Gastroesophageal sphincter (tissue), 4 donors: ENCODE results near the gene GNB1. TPM values are rescaled to one million over a fixed set of nuclear protein-coding genes. Genes with fewer than 3 reads are reported as not detected.

Experiments used
- ATAC-seq: fragments of 150-250 bp; one replicate; pipeline ENCODE4 v1.9.1; 2016; ENCODE audit warnings: mild to moderate bottlenecking, moderate library complexity
- H3K27ac ChIP-seq, 4 donors: fragments of 200-600 bp; sonication (generic) in 3 of 4; 1 replicate in 3 of 4; 2 replicates in 1 of 4; pipeline ENCODE4 v1.5.1; 2016 to 2019
- H3K27me3 ChIP-seq: fragments of 200-600 bp; sonication (generic); one replicate; pipeline ENCODE4 v1.5.1; 2019
- H3K36me3 ChIP-seq, 2 donors: fragments of 200-600 bp; sonication (generic); one replicate each; pipeline ENCODE4 v1.5.1; 2019; ENCODE audit warnings: control low read depth in 1 of 2
- H3K4me1 ChIP-seq, 3 donors: fragments of 200-600 bp; sonication (generic); 1 replicate in 2 of 3; 2 replicates in 1 of 3; pipeline ENCODE4 v1.5.1; 2016 to 2019; ENCODE audit warnings: control low read depth in 2 of 3
- H3K4me3 ChIP-seq, 2 donors: fragments of 200-600 bp; sonication (generic); one replicate each; pipeline ENCODE4 v1.5.1; 2019; ENCODE audit warnings: mild to moderate bottlenecking in 1 of 2, moderate library complexity in 1 of 2
- H3K9me3 ChIP-seq, 3 donors: fragments of 200-600 bp; sonication (generic); one replicate each; pipeline ENCODE4 v1.5.1; 2017 to 2019; ENCODE audit warnings: control low read depth in 2 of 3
- CTCF ChIP-seq, 4 experiments: fragments of 200-600 bp in 2 of 4; fragments of 450-650 bp in 2 of 4; sonication (generic) in 1 of 4; IDR thresholded peaks; one replicate each; pipeline ENCODE4 v1.5.1; 2017 to 2019; ENCODE audit warnings: antibody characterized with exemption in 4 of 4, mild to moderate bottlenecking in 2 of 4, moderate library complexity in 2 of 4
- EP300 ChIP-seq: sonication (generic); formaldehyde crosslinking; IDR thresholded peaks from one replicate; pipeline ENCODE4 v1.6.1; 2017; ENCODE audit warnings: antibody characterized with exemption, mild to moderate bottlenecking
- POLR2A ChIP-seq, 2 donors: fragments of 450-650 bp; IDR thresholded peaks; one replicate each; pipeline ENCODE4 v1.6.1; 2017; ENCODE audit warnings: antibody characterized with exemption in 2 of 2, mild to moderate bottlenecking in 2 of 2, moderate library complexity in 1 of 2
- POLR2AphosphoS5 ChIP-seq: sonication (generic); formaldehyde crosslinking; IDR thresholded peaks from one replicate; pipeline ENCODE4 v1.6.1; 2017; ENCODE audit warnings: antibody characterized with exemption
- WGBS, 2 donors: methylation state at CpG; one replicate each; pipeline ENCODE4 v1.1.5; 2018; ENCODE audit warnings: low coverage in 1 of 2; 5-methylcytosine and 5-hydroxymethylcytosine counted together
- total RNA-seq, 4 donors: library from RNA; depleted of rRNA; stranded (reverse); fragments of >200 nt; gene quantifications; one replicate each; pipeline ENCODE4 v1.1.0, GENCODE V29; 2016

The GNB1 gene
- total RNA-seq, 4 donors from 2014 or later = 129 to 175 (median 136) TPM

DNA sequence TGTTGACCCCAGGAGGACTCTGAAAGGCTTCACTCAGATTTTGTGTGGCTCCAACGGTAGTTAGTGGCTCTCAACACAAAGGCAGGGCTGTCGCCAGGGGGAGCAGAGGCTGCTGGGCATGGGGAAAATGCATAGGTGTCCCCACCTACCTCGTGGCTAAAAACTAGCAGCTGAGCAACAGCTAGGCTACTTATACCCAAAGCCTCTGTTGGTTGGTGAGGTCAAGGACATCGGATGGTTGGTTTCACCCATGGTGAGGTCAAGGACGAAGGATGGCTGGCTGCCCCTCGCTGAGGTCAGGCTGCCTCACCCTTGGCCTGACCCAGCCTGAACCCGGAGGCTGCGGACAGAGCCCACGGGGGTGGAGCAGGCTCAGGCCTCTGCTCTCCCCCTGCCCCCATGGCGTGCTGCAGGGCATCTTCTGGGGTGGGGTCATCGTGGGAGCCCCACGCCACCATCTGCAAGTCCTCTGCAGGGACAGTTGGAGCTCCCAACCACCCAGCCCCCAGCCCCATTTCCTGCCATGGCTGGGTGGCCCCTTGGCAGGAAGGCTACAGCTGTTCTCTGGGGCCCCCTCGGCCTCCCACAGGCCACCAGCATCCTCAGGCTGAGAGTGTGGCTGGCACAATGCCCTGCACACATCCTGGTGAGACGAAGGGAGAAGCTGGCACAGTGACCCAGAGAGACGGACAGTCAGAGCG is 8.5 kb upstream of the GNB1 start:
- Histone ChIP-seq H3K4me1 (peaks cover 0 to 12% (median 8%) of the 10 kb centered on the region in 3 donors), H3K36me3 (no peaks in the 10 kb centered on the region), H3K4me3 (no peak overlapping the region), H3K27me3 (peaks cover 38% of the 10 kb centered on the region), H3K27ac (no peak overlapping the region), H3K9me3 (no peaks in the 10 kb centered on the region)
- TF ChIP-seq POLR2A (IDR thresholded peaks at IDR 0.05) = no peak
- TF ChIP-seq EP300 = no peak
- TF ChIP-seq CTCF (IDR thresholded peaks at IDR 0.05) = no peak
- no peak for TF ChIP-seq POLR2AphosphoS5
- ATAC-seq = no peak
- WGBS, 2 donors = no CpG with 5 or more reads among the region's 16 CpGs

DNA sequence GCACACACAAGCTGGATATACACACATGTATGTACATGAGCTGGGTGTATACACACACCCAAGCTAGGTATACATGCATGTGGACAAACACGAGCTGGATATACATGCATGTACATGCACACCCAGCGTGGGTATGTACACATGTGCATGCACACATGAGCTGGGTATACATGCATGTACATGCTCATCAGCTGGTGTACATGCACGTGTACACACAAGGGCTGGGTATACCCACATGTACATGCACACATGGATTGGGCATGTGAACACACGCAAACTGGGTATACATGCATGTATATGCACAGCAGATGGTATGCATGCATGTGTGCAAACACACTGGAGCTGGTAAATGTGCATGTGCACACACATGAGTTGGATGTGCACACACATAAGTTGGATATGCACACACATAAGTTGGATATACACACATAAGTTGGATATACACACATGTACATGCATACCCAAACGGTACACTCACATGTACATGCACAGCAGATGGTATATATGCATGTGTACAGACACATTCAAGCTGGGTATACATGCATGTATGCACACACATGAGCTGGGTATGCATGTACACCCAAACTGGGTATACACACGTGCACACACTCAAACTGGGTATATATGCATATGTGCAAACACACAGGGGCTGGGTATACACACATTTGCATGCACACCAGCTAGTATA is 7.5 kb upstream of the GNB1 start:
- Histone ChIP-seq H3K4me1 (peaks cover 0 to 23% (median 11%) of the 10 kb centered on the region in 3 donors), H3K9me3 (no peaks in the 10 kb centered on the region), H3K36me3 (no peaks in the 10 kb centered on the region), H3K27ac (no peak overlapping the region), H3K4me3 (no peak overlapping the region), H3K27me3 (peaks cover 38% of the 10 kb centered on the region)
- WGBS, 2 donors = 85 to 95% methylated on average over 3 to 4 of the region's 6 CpGs
- no peak for ATAC-seq
- TF ChIP-seq POLR2AphosphoS5 (no peak), POLR2A (IDR thresholded peaks at IDR 0.05) (no peak), CTCF (IDR thresholded peaks at IDR 0.05) (no peak), EP300 (no peak)

GRCh38 chr1:1895456-1896336 is 4.8 kb upstream of the GNB1 start:
- 40% methylated on average over 2 of the region's 14 CpGs; no CpG with 5 or more reads in 1 of the 2 donors for WGBS, 2 donors
- H3K27me3 ChIP-seq = peaks cover 38% of the 10 kb centered on the region
- ATAC-seq = no peak

GRCh38 chr1:1895060-1895418 is 4.2 kb upstream of the GNB1 start:
- H3K27me3 ChIP-seq = peaks cover 36% of the 10 kb centered on the region
- peaks cover 0 to 41% (median 20%) of the 10 kb centered on the region in 3 donors for H3K4me1 ChIP-seq
- WGBS, 2 donors = no CpG with 5 or more reads among the region's 10 CpGs
- ATAC-seq = no peak
- TF ChIP-seq POLR2A (IDR thresholded peaks at IDR 0.05) = no peak
- no peak for TF ChIP-seq CTCF (IDR thresholded peaks at IDR 0.05)
- no peak for TF ChIP-seq POLR2AphosphoS5
- no peak for TF ChIP-seq EP300
- H3K36me3 ChIP-seq = no peaks in the 10 kb centered on the region
- no peak overlapping the region for H3K27ac ChIP-seq
- H3K4me3 ChIP-seq = no peak overlapping the region
- H3K9me3 ChIP-seq = no peaks in the 10 kb centered on the region

More at GRCh38 chr1:1895456-1896336, 4.8 kb upstream of the GNB1 start:
- TF ChIP-seq POLR2A (IDR thresholded peaks at IDR 0.05) = no peak
- no peak overlapping the region for H3K4me3 ChIP-seq
- peaks cover 0 to 41% (median 20%) of the 10 kb centered on the region in 3 donors for H3K4me1 ChIP-seq
- no peaks in the 10 kb centered on the region for H3K9me3 ChIP-seq
- H3K36me3 ChIP-seq = no peaks in the 10 kb centered on the region
- no peak overlapping the region for H3K27ac ChIP-seq

- WGBS, 2 donors = 7% methylated on average over 2 of the region's 14 CpGs; no CpG with 5 or more reads in 1 of the 2 donors
- no peaks in the 10 kb centered on the region for H3K9me3 ChIP-seq
- H3K4me1 ChIP-seq = peaks cover 0 to 43% (median 20%) of the 10 kb centered on the region in 3 donors
- peaks cover 31% of the 10 kb centered on the region for H3K27me3 ChIP-seq
- no peak for ATAC-seq
- no peaks in the 10 kb centered on the region for H3K36me3 ChIP-seq
- H3K27ac ChIP-seq = no peak overlapping the region
- no peak overlapping the region for H3K4me3 ChIP-seq
- no peak for TF ChIP-seq CTCF (IDR thresholded peaks at IDR 0.05)
- TF ChIP-seq EP300 = no peak
- TF ChIP-seq POLR2A (IDR thresholded peaks at IDR 0.05) = no peak
- TF ChIP-seq POLR2AphosphoS5 = no peak
These were observed 3.6 kb upstream of the GNB1 start for GRCh38 chr1:1894354-1895059.
